Uterus (tissue), 2 donors: ENCODE measurements around the gene DNAJC5G.

ENCODE experiments used
- POLR2A ChIP-seq, 2 donors: fragments of 450-650 bp; IDR thresholded peaks; one replicate each; pipeline ENCODE4 v1.6.1; 2016; ENCODE audit warnings: antibody characterized with exemption in 2 of 2, mild to moderate bottlenecking in 1 of 2, moderate library complexity in 1 of 2
- TF ChIP-seq, protein P1 (sequence below), 4 experiments: fragments of 200-600 bp in 2 of 4; fragments of 450-650 bp in 2 of 4; sonication (generic) in 2 of 4; IDR thresholded peaks; one replicate each; pipeline ENCODE4 v1.5.1; 2016 to 2019; ENCODE audit warnings: antibody characterized with exemption in 4 of 4, mild to moderate bottlenecking in 2 of 4, moderate library complexity in 1 of 4

DNA sequence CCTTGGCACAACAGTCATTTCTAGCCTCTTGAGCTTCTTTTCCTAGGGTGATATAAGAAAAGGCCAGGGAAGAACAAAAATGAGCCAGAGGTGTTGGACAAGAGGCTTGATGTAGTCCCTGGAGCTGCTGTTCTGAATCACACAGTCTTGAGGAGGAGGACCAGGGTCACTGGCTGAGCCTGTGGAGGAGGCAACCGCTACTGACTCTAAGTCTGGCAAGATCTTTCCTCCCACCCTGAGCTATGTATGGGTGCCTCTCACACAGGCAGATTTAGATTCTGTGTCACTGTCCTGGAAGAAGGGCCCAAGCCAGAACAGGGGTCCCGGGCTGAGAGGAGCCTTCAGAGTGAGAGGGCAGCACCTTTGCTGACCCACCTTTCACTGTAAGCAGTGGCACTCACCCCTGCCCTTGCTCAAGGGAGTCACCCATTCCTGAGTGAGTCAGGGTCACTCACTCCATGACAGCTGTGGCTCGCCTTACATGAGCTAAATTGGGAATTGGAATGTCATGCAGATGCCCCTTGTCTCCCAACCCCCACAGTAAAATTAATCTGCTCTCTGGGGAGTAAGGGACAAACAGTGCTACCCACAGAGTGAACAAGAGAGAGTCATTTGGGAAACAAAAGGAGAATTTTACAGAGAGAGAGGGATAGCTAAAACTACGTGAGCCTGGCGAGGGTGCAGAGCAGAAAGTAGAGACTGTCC is 6.8 kb downstream of the DNAJC5G start, which contains the start of gene TRIM54:
- TF ChIP-seq, protein P1, sequence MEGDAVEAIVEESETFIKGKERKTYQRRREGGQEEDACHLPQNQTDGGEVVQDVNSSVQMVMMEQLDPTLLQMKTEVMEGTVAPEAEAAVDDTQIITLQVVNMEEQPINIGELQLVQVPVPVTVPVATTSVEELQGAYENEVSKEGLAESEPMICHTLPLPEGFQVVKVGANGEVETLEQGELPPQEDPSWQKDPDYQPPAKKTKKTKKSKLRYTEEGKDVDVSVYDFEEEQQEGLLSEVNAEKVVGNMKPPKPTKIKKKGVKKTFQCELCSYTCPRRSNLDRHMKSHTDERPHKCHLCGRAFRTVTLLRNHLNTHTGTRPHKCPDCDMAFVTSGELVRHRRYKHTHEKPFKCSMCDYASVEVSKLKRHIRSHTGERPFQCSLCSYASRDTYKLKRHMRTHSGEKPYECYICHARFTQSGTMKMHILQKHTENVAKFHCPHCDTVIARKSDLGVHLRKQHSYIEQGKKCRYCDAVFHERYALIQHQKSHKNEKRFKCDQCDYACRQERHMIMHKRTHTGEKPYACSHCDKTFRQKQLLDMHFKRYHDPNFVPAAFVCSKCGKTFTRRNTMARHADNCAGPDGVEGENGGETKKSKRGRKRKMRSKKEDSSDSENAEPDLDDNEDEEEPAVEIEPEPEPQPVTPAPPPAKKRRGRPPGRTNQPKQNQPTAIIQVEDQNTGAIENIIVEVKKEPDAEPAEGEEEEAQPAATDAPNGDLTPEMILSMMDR (IDR thresholded peaks at IDR 0.05), result no peak
- no peak for TF ChIP-seq POLR2A (IDR thresholded peaks at IDR 0.05)
